ENCODE data around the gene MAPK10.

DNA sequence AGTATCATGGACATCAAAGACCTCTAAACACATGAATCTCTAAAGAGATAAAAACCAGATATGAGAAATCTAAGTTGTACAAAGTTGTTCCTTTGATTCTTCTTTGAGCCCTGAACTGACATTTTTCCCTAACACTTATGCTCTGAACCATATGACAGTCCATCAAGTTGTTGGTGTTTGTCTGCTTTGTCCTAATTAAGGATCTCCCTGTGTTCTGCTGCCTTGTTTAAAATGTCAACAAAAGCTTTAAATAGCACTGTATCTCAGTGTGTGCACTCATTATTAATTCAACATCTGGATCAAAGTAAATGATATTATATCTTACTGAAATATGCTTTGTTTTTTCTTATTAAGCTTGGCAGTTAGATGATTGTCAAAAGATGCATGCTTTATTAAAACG, 321.8 kb downstream of the MAPK10 start:
- TF ChIP-seq, protein P1, sequence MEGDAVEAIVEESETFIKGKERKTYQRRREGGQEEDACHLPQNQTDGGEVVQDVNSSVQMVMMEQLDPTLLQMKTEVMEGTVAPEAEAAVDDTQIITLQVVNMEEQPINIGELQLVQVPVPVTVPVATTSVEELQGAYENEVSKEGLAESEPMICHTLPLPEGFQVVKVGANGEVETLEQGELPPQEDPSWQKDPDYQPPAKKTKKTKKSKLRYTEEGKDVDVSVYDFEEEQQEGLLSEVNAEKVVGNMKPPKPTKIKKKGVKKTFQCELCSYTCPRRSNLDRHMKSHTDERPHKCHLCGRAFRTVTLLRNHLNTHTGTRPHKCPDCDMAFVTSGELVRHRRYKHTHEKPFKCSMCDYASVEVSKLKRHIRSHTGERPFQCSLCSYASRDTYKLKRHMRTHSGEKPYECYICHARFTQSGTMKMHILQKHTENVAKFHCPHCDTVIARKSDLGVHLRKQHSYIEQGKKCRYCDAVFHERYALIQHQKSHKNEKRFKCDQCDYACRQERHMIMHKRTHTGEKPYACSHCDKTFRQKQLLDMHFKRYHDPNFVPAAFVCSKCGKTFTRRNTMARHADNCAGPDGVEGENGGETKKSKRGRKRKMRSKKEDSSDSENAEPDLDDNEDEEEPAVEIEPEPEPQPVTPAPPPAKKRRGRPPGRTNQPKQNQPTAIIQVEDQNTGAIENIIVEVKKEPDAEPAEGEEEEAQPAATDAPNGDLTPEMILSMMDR (tag by site-specific recombination; IDR thresholded peaks at IDR 0.05), result no peak
- TF ChIP-seq YY1 (tag by site-specific recombination; IDR thresholded peaks at IDR 0.05), result no peak
- no peak for TF ChIP-seq ZNF514 (tag by site-specific recombination; IDR thresholded peaks at IDR 0.05)
- TF ChIP-seq, protein P2, sequence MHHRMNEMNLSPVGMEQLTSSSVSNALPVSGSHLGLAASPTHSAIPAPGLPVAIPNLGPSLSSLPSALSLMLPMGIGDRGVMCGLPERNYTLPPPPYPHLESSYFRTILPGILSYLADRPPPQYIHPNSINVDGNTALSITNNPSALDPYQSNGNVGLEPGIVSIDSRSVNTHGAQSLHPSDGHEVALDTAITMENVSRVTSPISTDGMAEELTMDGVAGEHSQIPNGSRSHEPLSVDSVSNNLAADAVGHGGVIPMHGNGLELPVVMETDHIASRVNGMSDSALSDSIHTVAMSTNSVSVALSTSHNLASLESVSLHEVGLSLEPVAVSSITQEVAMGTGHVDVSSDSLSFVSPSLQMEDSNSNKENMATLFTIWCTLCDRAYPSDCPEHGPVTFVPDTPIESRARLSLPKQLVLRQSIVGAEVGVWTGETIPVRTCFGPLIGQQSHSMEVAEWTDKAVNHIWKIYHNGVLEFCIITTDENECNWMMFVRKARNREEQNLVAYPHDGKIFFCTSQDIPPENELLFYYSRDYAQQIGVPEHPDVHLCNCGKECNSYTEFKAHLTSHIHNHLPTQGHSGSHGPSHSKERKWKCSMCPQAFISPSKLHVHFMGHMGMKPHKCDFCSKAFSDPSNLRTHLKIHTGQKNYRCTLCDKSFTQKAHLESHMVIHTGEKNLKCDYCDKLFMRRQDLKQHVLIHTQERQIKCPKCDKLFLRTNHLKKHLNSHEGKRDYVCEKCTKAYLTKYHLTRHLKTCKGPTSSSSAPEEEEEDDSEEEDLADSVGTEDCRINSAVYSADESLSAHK (tag by site-specific recombination; IDR thresholded peaks at IDR 0.05), result no peak
- TF ChIP-seq ZNF76 (tag by site-specific recombination; IDR thresholded peaks at IDR 0.05; ENCODE audit: borderline replicate concordance, low read depth), result no peak
- no peak for TF ChIP-seq ZNF610 (tag by site-specific recombination; IDR thresholded peaks at IDR 0.05; ENCODE audit: borderline replicate concordance)
- no peak for TF ChIP-seq ZFP69B (tag by site-specific recombination; IDR thresholded peaks at IDR 0.05)
- no peak for TF ChIP-seq ZNF501 (tag by site-specific recombination; IDR thresholded peaks at IDR 0.05)
- no peak for TF ChIP-seq ZNF670 (tag by site-specific recombination; IDR thresholded peaks at IDR 0.05; ENCODE audit: low read depth)
- TF ChIP-seq, protein P3, sequence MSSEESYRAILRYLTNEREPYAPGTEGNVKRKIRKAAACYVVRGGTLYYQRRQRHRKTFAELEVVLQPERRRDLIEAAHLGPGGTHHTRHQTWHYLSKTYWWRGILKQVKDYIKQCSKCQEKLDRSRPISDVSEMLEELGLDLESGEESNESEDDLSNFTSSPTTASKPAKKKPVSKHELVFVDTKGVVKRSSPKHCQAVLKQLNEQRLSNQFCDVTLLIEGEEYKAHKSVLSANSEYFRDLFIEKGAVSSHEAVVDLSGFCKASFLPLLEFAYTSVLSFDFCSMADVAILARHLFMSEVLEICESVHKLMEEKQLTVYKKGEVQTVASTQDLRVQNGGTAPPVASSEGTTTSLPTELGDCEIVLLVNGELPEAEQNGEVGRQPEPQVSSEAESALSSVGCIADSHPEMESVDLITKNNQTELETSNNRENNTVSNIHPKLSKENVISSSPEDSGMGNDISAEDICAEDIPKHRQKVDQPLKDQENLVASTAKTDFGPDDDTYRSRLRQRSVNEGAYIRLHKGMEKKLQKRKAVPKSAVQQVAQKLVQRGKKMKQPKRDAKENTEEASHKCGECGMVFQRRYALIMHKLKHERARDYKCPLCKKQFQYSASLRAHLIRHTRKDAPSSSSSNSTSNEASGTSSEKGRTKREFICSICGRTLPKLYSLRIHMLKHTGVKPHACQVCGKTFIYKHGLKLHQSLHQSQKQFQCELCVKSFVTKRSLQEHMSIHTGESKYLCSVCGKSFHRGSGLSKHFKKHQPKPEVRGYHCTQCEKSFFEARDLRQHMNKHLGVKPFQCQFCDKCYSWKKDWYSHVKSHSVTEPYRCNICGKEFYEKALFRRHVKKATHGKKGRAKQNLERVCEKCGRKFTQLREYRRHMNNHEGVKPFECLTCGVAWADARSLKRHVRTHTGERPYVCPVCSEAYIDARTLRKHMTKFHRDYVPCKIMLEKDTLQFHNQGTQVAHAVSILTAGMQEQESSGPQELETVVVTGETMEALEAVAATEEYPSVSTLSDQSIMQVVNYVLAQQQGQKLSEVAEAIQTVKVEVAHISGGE (tag by site-specific recombination; conservative IDR thresholded peaks at IDR 0.05; ENCODE audit: low read depth), result no peak
- TF ChIP-seq, protein P4, sequence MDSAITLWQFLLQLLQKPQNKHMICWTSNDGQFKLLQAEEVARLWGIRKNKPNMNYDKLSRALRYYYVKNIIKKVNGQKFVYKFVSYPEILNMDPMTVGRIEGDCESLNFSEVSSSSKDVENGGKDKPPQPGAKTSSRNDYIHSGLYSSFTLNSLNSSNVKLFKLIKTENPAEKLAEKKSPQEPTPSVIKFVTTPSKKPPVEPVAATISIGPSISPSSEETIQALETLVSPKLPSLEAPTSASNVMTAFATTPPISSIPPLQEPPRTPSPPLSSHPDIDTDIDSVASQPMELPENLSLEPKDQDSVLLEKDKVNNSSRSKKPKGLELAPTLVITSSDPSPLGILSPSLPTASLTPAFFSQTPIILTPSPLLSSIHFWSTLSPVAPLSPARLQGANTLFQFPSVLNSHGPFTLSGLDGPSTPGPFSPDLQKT (IDR thresholded peaks at IDR 0.05; ENCODE audit: borderline replicate concordance, low read depth, low read length), result no peak
- no peak for TF ChIP-seq GLIS1 (tag by site-specific recombination; IDR thresholded peaks at IDR 0.05)

Data from HEK293 (cell line).